GM21723 (cell line): ENCODE measurements around the gene ZNF609.
A peak's percentile ranks its signal among the peaks of the same experiment; 100 is the strongest.

Experiments used
- ATAC-seq: cut with Tn5 transposase; IDR thresholded peaks from one replicate; pipeline ENCODE4 v1.9.1; 2021; ENCODE audit warnings: mild to moderate bottlenecking, moderate library complexity; ENCODE audit not compliant: unreplicated experiment

Gene ZNF609

GRCh38 chr15:64460206-64460723 is at the start of gene ZNF609:
ZNF609 (plus strand) TSS chr15:64460578; CDS start chr15:64499420, 38,842 bp downstream.
- peak; percentile 56 for ATAC-seq

GRCh38 chr15:64412216-64412615 is 48.2 kb upstream of the ZNF609 start:
- no peak for ATAC-seq

- no peak for ATAC-seq
Measured at GRCh38 chr15:64422697-64423096, 37.7 kb upstream of the ZNF609 start.

GRCh38 chr15:64423970-64424369 is 36.4 kb upstream of the ZNF609 start:
- ATAC-seq: no peak

GRCh38 chr15:64425221-64425620 is 35.2 kb upstream of the ZNF609 start:
- ATAC-seq: no peak

- no peak for ATAC-seq
Measured at GRCh38 chr15:64426845-64427465, 33.4 kb upstream of the ZNF609 start.

- ATAC-seq: no peak
Measured at GRCh38 chr15:64429448-64429847, 30.9 kb upstream of the ZNF609 start.

- no peak for ATAC-seq
Measured at GRCh38 chr15:64430000-64430735, 30.2 kb upstream of the ZNF609 start.

GRCh38 chr15:64437982-64438381 is 22.4 kb upstream of the ZNF609 start:
- no peak for ATAC-seq

- no peak for ATAC-seq
Measured at GRCh38 chr15:64438653-64439447, 21.5 kb upstream of the ZNF609 start.

- ATAC-seq: no peak
Measured at GRCh38 chr15:64441852-64442251, 18.5 kb upstream of the ZNF609 start.

- no peak for ATAC-seq
Measured at GRCh38 chr15:64443016-64443415, 17.4 kb upstream of the ZNF609 start.

GRCh38 chr15:64443747-64444621 is 16.4 kb upstream of the ZNF609 start:
- ATAC-seq: peak; percentile 69

GRCh38 chr15:64444836-64445235 is 15.5 kb upstream of the ZNF609 start:
- ATAC-seq: no peak

GRCh38 chr15:64447536-64448315 is 12.7 kb upstream of the ZNF609 start:
- no peak for ATAC-seq

GRCh38 chr15:64452988-64453688 is 7.2 kb upstream of the ZNF609 start:
- no peak for ATAC-seq

GRCh38 chr15:64453689-64454037 is 6.7 kb upstream of the ZNF609 start:
- ATAC-seq: no peak

GRCh38 chr15:64454282-64454681 is 6.1 kb upstream of the ZNF609 start:
- ATAC-seq: no peak

GRCh38 chr15:64455961-64456371 is 4.4 kb upstream of the ZNF609 start:
- no peak for ATAC-seq
